ENCODE data around the gene STK31.
"Not testable (repeated sequence)": the region's sequence is repeated elsewhere in the genome, so short reads cannot be mapped to it uniquely, and the experiment has no call there.

DNA sequence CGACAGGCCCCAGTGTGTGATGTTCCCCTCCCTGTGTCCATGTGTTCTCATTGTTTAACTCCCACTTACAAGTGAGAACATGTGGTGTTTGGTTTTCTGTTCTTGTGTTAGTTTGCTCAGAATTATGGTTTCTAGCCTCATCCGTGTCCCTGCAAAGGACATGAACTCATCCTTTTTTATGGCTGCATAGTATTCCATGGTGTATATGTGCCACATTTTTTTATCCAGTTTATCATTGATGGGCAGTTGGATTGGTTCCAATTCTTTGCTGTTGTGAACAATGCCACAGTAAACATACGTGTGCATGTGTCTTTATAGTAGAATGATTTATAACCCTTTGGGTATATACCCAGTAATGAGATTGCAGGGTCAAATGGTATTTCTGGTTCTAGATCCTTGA is 166.5 kb downstream of the STK31 start:
- TF ChIP-seq POLR2A (IDR thresholded peaks at IDR 0.05; ENCODE audit: low read length); GATA1 (IDR thresholded peaks at IDR 0.05; ENCODE audit: low read depth, low read length): not testable (repeated sequence)

Measured in erythroblast (primary cell).